Limb (tissue), 2 donors: ENCODE measurements around the gene MRLN.
"Not testable (repeated sequence)": the region's sequence is repeated elsewhere in the genome, so short reads cannot be mapped to it uniquely, and the experiment has no call there.

Source experiments
- DNase-seq, 2 donors: peaks; one replicate each; pipeline ENCODE4 v3.0.0-alpha.2; 2016; ENCODE audit errors: extremely low spot score in 2 of 2

Gene MRLN

DNA sequence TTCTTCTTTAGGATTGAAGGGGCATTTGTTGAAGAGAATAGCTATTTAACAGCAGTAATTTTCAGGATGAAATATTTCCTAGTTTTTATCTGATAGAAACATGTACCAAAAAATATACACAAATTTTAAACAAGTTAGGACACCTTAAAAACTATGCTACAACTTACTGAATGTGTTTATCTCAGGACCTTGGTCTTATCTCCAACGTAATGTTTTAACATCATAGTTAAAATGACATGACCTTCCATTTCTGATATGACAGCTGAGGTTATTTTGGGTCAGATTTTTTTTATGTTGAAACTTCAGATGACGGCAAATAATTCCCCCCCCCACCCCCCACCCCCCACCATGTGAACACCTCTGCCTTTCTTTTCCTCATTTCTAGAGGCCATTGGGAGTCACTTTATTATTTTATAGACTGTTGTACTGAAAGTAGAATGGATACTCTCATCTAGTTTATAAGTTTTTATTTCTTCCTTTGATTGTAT is 8.0 kb downstream of the MRLN start:
- DNase-seq: no peak

DNA sequence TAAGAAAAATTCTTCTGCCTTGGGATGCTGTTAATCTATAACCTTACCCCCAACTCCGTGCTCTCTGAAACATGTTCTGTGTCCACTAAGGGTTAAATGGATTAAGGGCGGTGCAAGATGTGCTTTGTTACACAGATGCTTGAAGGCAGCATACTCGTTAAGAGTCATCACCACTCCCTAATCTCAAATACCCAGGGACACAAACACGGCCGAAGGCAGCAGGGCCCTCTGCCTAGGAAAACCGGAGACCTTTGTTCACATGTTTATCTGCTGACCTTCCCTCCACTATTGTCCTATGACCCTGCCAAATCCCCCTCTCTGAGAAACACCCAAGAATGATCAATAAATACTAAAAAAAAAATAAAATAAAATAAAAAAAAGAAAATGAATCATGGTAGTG is 8.5 kb downstream of the MRLN start:
- DNase-seq: not testable (repeated sequence)

DNA sequence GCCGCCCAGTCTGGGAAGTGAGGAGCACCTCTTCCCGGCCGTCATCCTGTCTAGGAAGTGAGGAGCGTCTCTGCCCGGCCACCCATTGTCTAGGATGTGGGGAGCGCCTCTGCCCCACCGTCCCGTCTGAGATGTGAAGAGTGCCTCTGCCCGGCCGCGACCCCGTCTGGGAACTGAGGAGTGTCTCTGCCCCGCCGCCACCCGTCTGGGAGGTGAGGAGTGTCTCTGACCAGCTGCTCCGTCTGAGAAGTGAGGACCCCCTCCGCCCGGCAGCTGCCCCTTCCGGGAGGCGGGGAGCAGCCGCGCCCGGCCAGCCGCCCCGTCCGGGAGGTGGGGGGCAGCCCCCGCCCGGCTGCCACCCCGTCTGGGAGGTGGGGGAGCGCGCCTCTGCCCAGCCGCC is 9.1 kb downstream of the MRLN start:
- not testable (repeated sequence) for DNase-seq

DNA sequence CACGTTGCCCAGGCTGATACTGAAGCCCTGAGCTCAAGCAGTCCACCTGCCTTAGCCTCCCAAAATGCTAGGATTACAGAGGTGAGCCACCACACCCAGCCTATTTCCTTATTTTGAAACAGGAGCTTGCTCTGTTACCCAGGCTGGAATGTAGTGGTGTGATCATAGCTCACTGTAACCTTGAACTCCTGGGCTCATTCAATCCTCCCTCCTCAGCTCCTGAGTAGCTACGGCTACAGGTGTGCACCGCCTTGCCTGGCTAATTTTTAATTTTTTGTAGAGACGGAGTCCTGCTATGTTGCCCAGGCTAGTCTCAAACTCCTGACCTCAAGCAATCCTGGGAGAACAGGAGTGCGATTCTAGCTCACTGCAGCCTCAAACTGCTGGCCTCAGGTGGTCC is 11.7 kb downstream of the MRLN start:
- DNase-seq: no peak

DNA sequence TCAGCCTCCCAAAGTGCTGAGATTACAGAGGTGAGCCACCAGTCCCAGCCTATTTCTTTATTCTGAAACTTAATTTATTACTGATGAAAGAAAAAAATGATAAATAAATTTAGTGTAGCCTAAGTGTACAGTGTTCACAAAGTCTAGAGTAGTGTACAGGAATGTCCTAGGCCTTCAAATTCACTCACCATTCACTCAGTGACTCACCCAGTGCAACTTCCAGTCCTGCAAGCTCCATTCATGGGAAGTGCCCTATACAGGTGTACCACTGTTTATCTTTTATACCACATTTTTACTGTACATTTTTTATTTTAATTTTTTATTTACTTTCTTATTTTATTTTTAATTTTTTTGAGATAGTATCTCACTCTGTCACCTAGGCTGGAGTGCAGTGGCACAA is 12.2 kb downstream of the MRLN start:
- DNase-seq: no peak

DNA sequence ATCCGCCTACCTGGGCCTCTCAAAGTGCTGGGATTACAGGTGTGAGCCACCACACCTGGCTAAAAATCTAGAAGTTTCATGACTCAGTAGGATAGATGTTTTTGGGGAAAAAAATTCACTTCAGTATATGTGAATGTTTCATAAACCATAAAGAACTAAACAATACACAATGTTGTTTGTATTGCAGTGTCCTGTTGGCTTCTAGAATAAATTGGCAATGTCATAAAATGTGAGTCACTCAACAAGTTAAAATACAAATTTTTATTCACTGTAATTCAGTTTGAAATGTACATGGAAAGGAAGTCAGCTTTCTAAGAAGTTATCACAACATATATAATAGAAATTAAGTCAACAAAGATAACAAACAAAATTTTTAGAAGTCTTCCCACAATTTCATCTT is 16.5 kb downstream of the MRLN start:
- no peak for DNase-seq

DNA sequence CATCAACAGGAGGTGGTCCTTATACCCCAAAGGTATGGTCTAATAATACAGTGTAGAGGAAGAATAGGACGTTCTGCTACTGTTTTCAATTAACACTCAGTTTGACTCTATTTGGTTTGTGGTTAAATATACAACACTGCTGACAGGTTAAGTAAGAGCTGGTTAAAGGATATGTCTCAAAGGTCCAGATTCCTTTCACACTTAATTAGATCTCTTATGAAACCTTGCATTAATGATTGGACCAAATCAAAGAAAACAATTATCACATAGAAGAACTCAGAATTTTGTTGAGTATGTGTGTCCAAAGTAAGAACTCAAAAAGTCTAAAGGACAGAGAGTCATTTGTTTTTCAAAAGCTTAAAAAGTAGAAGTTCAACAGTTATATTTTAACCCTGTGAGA is 18.0 kb downstream of the MRLN start:
- DNase-seq: no peak

DNA sequence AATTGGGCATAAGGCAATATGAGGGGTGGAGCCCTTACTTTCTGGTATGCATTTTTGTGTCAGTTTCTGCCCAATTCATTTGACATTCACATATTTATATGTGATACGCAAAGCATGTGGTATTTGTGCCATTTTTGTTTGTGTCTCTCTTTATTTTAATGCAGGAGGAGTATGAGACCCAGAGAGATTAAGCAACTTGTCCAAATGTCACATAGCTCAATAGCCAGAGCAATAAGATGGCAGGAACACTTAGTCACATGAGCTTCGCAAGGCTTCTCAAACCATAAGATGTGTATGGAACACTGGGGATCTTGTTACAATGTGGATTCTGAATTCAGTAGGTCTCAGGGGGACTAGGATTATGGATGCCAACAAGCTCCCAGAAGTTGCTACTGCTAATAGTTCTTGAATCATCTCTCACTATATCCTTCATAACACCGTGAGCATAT is 19.2 kb downstream of the MRLN start:
- no peak for DNase-seq

DNA sequence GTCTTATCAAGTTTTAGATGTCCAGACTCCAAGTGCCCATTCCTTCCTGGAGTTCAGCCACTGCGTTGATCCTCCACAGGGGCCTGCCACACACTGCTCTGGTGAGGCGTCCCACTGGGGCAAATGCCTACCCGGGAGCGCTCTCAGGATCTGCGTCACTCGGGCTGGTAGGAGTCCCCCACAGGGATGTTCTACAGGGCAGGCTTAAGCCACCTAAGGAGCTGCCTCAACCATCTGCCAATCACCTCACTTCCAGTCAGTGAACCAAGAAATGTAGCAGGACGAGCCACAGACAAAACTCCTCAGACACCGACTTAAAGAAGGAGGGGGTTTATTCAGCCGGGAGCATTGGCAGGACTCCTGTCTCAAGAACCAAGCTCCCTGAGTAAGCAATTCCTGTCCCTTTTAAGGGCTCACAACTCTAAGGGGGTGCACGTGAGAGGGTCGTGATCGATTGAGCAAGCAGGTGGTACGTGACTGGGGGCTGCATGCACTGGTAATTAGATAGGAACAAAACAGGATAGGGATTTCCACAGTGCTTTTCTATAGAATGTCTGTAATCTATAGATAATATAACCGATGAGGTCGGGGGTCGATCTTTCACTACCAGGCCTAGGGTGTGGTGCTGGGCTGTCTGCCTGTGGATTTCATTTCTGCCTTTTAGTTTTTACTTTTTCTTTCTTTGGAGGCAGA is 19.8 kb downstream of the MRLN start:
- DNase-seq: not testable (repeated sequence)

DNA sequence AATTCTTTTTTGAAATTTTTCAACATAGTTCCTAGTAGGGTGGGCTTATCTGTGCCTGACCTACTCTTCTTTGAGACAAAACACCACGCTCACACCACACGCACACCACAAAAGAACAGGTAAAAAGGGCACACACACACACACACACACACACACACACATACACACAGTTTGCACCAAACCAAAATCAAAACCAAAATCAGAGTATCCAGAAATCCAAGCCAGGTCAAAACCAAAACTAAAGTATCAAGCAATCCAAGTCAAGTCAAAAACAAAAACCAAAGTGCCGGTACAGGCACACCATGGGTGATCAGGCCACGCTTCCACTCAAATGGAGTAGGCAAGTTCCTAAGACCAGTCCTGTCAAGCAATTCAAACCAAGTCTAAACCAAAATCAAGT is 20.4 kb downstream of the MRLN start:
- DNase-seq: not testable (repeated sequence)

DNA sequence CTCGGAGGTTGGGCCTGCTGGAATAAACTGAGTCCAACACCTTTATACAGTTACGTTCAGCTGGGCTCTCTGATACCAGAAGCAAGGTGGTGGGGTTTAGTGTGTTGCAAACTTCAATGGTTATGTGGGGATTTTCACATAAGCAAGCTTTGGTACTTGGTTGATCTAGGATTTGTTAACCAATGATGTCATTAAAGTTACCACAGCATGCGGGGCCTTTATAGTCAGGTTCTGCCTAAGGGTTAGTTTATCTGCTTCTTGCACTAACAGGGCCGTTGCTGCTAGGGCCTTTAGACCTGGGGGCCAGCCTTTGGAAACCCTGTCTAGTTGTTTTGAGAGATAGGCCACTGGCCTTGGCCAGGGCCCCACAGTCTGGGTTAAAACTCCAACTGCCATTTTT is 24.1 kb downstream of the MRLN start:
- DNase-seq: not testable (repeated sequence)

DNA sequence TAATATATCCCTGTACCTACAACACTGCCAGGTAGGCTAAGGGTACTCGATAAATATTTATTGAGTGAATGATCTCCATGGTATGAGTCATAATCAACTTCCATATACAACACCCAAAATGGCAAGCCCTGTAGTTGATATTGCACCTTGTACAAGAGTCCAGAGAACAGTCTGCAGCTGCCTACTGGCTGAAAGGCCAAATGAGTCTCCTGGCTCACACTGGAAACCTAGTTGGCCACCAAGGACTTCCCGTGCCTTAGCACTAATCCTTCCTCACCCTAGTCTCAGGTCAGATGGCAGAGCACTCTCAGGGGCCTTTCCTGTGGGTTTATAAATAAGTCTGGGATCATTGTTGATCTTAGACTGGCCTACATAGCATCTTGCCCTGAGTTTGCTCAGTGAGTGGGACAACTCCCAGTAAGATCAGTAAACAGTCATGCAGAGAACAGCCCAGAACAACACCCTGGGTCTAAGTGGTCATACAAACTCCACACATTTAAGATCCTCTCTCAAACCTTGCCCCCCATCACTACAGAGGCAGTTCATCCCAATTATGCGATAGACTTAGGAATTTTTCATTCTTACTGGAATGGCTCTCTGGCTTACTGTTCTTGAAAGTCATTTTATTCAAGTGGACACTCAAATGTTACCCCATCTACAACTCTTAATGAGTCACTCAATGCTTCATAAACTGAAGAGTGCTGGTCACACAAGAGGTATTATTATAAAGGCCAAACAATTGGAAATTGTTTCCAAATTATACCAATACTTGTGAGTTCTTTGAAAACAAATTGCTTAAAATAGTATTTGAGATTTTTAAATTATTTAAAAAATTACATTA is 28.9 kb downstream of the MRLN start:
- DNase-seq: no peak

DNA sequence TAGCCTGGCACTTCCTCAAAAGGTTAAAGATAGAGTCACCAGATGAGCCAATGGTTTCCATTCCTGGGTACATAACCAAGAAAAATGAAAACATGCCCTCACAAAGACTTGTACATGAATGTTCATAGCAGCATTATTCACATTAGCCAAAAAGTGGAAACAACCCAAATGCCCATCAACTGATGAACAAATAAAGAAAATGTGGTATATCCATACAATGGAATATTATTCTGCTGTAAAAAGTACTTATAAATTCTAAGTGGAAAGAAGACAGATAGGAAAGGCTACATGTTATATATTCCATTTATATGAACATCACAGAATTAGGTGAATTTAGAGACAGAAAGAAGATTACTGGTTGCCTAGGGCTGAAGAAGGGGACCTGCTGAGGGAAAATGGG is 32.9 kb downstream of the MRLN start:
- no peak for DNase-seq

DNA sequence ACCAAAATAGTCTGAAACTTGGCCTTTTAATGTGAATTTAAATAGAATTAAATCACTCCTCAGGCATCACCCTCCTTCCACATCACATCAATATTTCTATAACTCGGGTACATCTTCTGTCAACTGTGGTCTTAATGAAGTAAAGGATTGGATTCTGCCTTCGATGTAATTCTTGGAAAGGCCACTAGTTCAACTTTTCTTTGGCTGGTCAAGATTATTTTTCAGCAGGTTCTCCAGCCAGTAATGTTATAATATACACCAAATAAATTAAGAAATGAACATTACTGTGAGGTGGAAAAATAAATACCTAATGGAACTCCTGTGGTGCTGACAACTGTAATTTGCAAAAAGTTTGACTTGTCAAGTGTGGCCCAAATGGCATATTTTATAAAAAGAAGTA is 33.9 kb downstream of the MRLN start:
- DNase-seq: no peak

DNA sequence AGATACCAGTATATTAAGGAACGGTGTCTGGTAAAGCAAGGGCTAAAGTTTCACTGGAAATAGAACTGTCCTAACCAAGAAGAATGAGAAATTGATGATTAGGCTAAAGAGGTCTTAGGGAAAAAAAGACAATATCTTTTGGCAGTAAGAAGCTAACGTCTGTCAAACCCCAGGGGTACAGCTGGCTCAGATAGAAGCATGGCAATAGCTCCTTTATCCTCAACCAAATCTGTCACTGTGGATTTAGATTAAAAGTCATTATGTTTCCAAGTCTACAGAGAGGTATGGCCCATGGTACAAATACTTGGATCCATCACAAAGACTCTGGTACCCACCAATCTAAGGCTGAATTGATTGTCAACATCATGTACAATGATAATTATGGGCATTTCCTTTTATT is 35.0 kb downstream of the MRLN start:
- DNase-seq: no peak

DNA sequence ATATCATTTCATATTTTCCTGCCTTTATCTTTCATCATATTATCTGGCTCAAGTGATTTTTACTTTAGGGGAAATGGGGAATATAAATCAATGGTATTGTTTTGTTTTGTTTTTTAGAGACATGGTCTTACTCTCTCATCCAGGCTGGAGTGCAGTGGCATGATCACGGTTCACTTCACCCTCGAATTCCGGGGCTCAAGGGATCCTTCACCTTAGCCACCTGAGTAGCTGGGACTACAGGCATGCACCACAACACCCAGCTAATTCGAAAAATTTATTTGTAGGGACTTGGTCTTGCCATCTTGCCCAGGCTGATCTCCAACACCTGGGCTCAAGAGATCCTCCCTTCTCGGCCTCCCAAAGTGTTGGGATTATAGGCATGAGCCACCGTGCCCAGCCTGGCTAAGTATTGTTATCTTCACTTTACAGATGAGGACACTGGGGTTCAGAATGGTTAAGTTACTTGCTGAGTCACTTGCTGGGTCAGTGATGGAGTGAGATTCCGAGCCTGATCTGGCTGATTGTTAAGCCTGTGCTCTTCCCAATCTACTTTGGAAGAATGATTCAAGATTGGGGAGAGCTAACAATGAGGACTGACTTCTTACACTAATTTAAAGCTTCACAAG is 39.9 kb downstream of the MRLN start:
- DNase-seq: no peak

DNA sequence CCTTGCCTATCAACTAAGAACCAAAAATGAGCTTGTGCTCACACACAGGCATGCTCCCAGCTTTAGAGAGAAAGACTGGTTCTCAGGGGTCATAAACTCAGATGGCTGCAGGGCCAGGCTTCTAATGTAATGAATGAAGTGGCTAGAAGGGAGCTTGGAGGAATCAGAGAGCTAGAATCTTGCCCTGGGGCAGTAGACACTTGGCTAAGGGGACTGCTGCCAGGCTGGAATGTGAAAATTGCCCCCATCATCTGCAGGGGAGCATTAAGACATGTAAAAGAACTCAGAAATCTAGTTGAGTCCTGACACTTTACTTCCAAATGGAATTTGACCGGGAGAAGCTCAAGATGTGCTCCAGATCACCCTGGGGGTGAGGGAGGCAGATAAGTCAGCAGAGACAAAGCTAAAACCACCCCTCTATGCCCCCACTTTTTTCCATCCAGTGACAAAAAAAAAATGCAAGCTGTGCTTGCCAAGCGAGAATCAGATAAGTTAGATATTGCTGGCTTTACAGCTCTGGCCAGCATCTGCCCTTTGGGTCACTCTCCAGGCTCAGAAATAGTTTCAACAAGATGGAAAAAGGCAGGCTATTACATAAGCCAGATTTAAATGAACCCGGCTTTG is 41.3 kb downstream of the MRLN start:
- DNase-seq: no peak

DNA sequence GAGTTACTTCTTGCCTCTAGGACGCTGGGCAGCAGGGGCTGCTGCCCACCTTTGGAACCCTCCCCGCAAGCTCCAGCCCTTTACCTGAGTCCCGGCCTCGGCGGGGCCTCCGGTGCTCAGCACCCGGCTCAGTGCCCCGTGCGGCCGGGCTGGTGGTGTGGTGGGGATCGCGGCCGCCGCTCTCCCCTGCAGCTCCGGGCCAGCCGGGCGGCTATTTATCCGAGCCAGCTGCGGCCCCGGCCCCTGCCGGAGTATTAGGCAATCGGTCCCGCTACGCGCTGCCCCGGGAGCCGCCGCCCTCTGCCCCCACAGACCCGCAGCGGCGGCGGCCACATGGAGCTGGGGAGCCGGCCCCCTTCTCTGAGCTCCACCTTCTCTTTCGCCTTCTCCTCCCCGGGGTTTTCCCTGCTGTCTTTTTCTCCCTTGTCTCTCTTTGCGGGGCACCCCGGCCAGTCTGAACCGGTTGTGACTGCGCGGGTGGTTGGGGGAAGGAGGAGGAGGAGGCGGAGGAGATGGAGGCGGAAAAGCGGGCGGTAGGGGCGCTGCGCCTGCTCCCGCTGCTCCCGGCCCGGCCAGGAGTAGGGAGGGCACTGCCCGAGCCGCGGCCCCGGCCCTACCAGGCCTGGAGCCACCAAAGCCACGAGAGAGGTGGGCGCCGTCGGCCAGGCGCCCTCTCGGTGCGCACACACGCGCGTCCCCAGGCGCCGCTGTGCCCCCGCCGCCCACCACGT is 43.7 kb downstream of the MRLN start, which contains the start of gene SLC16A9:
Gene SLC16A9 (minus strand): TSS at position 456 of the 731 bp plus-strand sequence. CDS start 25,559 bp downstream, outside the sequence.
- DNase-seq: peak; percentile 56 to 88

DNA sequence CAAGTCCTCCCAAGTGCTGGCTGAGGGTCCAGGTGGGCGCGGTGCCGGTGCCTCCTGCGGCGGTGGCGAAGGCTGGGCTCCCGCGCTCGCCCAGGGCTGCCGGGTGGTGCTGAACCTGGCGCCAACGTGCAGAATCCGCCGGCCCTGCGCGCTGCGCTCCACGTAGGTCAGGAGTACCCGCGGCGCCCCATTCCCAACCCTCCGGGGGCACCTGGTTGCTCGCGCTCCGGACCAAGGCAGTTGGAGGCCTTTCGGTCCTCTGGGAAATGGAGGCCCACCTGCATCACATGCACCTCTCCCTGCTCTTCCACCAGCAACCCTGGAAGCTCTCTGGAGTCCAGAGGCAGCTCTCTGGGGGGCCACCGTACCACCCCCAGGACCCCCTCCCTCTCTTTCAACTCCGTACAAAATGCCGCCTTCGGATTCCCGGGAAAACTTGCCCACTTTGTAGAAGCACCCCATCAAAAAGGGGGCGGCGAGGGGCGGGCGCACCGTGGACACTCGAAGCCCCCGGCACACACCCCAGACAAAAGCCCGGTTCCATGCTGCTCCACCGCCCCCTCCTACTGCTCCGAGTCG is 44.4 kb downstream of the MRLN start:
- peak in 1 of 2 donors; percentile 63 for DNase-seq
